Measurements from ENCODE around the gene SLC6A3.
A peak's percentile ranks its signal among the peaks of the same experiment; 100 is the strongest.

SLC6A3 gene

GRCh38 chr5:1404062-1404461, 41.2 kb downstream of the SLC6A3 start:
- no peak for DNase-seq

DNA sequence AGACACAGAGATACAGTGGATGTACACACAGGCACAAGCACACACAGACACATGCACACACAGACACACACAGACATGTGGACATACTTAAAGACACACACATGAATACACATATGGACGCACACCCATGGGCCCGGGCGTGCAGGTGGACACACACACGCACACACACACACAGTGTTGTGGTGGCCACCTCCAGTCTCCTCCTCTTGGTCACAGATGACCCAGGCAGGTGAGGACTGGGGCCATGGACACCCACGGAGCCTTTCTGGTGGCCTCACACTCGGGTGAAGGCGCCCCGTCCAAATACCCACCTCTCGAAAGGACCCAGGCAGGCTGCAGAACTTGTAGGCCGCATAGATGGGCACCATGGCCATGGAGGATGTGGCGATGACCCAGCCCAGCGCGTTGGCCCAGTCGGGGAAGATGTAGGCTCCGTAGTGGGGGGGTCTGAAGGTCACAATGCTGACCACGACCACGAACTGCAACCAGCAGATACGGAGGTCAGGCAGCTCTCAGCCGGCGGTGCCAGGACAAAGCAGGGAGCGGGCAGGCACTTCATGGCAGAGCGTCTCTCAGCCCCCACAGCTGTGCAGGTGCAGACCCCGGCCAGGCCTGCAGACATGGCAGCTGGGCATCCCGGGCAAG, 42.5 kb downstream of the SLC6A3 start:
- DNase-seq = no peak

- no peak for DNase-seq
These were observed 43.6 kb downstream of the SLC6A3 start for GRCh38 chr5:1401536-1402138.

GRCh38 chr5:1400936-1401335, 44.3 kb downstream of the SLC6A3 start:
- DNase-seq = no peak

- no peak for DNase-seq
These were observed 44.9 kb downstream of the SLC6A3 start for GRCh38 chr5:1400211-1400855.

- DNase-seq = no peak
These were observed 45.5 kb downstream of the SLC6A3 start for GRCh38 chr5:1399737-1400136.

DNA sequence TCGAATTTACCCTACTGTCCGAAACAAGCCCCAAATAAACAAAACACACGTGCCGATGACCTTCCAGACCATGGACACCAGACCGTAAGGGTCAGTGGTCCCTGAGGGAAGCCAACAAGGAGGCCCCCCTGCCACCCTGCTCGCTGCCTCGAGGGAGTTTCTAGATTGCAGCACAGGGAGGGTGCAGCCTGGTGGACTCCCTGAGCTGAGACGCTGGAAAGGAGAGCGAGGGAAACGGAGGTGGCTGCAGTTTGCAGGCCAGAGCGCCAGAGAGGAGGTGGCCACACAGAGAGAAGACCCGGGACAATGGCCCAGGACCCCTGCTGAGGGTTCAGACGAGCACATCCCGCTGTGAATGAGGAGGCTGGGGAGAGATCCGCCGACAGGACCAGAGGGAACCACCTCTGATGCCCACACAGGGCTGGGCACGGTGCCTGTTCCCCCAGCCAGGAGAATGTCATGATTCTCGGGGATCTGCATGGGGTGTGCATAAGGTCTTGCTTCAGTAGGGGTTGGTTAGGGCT, 48.9 kb downstream of the SLC6A3 start:
- no peak for DNase-seq

- DNase-seq = no peak
These were observed 50.1 kb downstream of the SLC6A3 start for GRCh38 chr5:1394881-1395860.

DNA sequence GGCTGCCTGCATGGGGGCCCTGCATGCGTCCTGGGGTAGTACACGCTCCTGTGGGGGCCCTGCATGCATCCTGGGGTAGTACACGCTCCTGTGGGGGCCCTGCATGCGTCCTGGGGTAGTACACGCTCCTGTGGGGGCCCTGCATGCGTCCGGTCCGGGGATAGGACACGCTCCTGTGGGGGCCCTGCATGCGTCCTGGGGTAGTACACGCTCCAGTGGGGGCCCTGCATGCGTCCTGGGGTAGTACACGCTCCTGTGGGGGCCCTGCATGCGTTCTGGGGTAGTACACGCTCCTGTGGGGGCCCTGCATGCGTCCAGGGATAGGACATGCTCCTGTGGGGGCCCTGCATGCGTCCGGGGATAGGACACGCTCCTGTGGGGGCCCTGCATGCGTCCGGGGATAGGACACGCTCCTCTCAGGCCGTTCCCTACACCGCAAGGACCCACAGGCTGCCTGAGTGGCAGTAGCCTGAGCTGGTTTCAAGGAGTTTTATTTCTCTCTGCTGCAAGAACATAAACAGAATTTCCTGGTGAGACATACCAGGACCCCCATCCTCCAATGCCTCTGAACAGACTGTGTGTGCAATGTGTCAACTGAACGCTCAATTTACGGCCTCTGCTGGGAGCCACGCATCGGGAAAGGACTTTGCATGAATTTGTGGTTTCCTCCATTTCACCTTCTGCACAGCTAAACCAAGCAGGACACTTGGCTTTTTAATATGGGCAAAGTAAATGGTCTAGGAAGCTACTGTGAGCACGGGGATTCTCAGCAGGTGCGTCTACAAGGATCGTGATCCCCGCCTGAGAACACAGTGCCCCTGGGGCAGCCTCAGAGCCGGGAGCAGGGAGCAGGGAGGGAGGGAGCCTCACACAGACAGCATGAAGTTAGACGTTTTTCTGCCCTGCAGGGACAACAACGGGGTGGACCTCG, 51.4 kb downstream of the SLC6A3 start:
- no peak for DNase-seq

DNA sequence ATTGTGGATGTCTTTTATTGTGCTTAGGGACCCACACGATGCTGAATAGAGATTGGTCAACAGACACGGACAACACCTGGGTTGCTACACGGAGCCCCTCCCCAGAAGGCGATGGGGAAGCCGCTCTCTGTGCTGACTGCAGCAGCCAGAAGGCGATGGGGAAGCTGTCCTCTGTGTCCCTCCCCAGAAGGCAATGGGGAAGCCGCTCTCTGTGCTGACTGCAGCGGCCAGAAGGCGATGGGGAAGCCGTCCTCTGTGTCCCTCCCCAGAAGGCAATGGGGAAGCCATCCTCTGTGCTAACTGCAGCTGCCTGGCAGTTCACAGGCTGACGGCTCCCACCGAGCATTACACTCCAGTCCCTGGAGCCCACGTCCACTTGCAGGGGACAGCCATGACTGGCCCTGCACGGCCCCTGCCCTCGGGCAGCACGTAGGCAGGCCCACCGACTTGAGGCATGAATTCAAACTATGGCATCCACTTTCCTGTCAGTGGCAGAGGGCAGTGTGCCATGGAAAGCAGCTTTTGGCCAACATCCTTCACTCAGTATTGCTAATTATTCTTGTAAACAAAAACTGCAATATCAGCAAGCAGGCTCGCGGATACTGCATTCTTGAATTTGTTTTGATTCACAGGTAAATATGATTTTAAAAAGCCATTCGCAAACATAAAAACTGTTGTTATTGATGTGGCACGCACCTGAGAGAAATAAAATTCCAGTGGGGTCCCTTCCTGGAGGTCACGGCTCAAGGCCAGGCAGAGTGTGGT, 52.3 kb downstream of the SLC6A3 start:
- no peak for DNase-seq

GRCh38 chr5:1392261-1392660, 53.0 kb downstream of the SLC6A3 start:
- DNase-seq = no peak

DNA sequence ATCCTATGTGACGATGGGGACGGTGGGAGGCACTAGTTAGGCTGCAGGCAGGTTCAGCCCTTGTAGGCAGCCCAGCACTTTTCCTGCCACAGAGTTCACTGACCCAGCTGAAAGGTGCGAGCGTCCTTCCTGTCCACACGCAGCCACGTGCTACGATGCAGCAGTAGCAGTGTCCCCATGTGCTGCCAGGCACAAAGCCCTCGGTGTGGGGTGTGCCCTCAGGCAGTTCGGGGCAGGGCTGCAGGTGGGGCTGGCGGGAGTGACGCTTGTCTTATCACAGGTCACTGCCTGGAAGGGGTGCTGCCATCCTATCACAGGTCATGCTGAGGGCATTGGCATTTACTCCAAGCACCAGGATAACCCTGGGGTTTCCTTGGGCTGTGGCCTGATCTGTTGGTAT, 53.5 kb downstream of the SLC6A3 start:
- no peak for DNase-seq

DNA sequence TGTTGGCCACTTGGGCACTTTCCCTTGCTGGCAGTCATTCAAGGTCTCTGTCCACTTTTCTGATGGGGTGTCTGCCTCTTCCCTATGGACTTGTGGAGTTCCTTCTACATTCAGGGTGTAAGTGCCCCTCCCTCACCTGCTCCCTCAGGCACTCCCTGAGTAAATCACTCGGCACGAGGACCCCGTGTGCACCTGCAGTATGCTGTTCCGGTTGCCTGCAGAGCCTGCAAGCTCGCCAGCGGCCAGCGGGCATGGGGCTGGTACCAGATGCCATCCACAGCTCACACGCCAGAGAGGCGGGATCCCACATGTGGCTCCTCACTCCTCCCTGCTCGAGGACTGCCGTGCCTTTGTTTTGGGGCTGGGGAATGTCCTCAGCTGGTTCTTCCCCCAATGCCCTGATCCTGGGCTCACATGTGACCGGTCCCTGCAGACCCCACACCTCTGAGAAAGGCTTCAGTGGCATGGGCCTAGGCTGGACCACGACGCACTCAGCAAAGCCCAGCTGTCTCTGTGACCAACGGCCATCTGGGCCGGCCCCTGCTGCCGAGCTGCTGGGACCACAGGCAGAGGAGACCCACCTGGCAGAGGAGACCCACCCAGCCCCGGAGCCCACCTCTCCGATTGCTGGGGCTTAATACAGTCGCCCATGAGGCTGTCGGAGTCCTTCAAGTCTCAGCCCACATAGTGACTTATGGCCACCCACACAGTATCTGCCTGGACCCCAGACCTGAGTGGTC, 54.2 kb downstream of the SLC6A3 start:
- no peak for DNase-seq

DNA sequence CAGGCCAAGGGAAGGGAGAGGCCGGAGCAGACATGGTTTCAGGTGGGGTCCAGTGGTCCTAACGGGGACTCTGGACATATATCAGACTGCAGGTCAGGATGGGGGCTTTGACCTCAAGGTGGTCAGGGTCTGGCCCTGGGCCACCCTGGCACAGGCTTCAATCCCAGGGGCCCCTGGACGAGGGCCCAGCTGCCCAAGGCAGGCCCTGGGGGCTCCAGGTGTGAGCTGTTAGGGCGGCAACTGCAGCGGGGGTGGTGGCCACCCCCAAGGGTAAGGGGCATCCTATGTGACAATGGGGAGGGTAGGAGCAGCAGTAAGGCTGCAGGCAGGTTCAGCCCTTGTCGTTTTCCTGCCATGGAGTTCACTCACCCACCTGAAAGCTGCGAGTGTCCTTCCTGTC, 54.9 kb downstream of the SLC6A3 start:
- DNase-seq = no peak

GRCh38 chr5:1388383-1388967, 56.8 kb downstream of the SLC6A3 start:
- no peak for DNase-seq

DNA sequence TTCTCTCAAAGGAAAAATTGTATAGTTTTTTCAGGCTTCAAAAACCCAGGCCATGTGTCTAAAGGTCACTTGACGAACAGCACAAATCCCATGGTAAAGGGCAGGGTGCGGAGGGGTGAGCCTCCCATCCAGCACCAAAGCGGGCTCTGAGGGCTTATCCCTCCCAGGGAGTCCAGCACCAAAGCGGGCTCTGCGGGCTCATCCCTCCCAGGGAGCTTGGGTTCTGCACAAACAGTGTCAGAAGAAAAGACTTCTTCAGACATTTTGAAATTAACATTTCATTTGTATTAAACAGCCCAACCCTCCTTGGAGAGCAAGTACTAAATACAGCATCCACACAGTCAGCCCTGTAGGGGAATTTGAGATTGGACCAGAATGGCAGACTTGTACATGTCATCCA, 57.4 kb downstream of the SLC6A3 start:
- no peak for DNase-seq

DNA sequence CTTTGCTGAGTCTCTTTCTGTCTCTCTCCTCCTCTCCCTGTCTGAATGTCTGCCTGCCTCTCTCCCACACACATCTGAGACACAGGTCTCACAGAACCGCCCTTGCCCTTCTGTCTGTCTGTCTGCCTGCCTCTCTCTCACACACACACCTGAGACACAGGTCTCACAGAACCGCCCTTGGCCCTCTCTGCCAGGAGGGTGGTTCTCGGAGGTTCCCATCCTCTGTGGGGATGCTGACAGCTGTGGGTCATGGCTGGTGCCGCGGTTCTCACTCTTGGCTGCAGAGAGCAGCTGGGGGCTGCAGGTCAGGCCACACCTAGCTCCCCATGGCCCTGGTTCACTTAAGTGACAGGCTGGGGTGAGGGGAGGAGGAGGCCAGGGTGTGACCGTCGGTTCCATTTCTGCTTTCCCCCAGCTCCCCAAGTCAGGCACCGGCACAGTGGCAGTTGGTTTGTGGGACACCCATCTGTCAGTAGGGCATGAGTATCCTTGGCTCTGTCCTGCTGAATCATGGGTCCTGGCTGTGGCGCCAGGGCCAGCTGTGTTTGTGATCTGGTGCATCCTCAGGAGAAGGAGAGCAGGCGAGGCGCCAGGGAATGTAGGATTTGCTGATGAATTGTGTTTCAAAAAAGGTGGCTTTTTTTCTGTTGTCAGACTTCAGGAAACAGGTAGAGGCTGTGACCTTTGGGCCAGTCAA, 58.0 kb downstream of the SLC6A3 start:
- DNase-seq = no peak

GRCh38 chr5:1386274-1386717, 58.9 kb downstream of the SLC6A3 start:
- peak; percentile 16 for DNase-seq

Measured in fibroblast of skin of back (primary cell).